SH-SY5Y (cell line): Measurements from ENCODE around the gene USP32.

ENCODE experiments used
- GATA2 ChIP-seq: IDR thresholded peaks from 2 replicates; pipeline ENCODE4 v1.6.1; 2011; ENCODE audit warnings: mild to moderate bottlenecking, low read depth, low read length
- GATA3 ChIP-seq: IDR thresholded peaks from 2 replicates; pipeline ENCODE4 v1.6.1; 2011; ENCODE audit warnings: low read depth, mild to moderate bottlenecking, low read length, moderate library complexity

The USP32 gene

GRCh38 chr17:60327134-60327900, 64.6 kb downstream of the USP32 start:
- 0 out of 2 replicates have a peak, but pooled peaks have one; percentile 9 for TF ChIP-seq GATA2
- no peak for TF ChIP-seq GATA3

DNA sequence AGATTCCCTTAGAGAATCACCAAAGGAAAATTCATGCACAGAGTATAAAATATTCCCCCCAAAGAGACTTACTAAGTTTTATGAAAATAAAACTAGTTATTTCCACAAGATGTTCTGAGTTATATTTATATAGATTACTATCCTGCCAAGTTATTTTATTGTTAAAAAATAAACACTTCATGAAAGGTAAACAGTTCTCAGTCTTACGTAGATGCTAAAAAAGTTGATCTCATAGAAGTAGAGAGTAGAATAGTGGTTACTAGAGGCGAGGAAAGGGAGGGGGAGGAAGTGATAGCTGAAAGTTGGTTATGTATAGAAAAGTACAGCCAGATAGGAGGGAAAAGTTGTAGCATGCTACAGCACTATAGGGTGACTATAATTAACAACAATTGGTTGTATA, 65.2 kb downstream of the USP32 start:
- TF ChIP-seq GATA3 (no peak), GATA2 (no peak)

GRCh38 chr17:60325730-60326524, 66.0 kb downstream of the USP32 start:
- TF ChIP-seq GATA2 (no peak), GATA3 (no peak)

- TF ChIP-seq GATA2 = no peak
- no peak for TF ChIP-seq GATA3
Measured at GRCh38 chr17:60323754-60324153, 68.2 kb downstream of the USP32 start.

DNA sequence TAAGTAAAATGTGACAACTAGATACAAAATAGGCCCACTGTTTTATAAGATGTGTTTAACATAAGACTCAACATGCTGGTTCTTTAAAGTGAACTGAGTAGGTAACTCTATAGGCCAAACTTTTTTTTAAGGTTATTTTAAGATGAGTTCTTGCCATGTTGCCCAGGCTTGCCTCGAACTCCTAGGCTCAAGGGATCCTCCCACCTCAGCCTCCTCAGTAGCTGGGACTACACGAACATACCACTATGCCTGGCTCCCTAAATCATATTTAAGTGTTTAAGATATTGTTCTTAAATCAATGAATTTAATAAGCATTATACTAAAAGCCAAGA, 69.9 kb downstream of the USP32 start:
- no peak for TF ChIP-seq GATA3
- TF ChIP-seq GATA2 = no peak

GRCh38 chr17:60321336-60322055, 70.4 kb downstream of the USP32 start:
- TF ChIP-seq GATA2 (no peak), GATA3 (no peak)

DNA sequence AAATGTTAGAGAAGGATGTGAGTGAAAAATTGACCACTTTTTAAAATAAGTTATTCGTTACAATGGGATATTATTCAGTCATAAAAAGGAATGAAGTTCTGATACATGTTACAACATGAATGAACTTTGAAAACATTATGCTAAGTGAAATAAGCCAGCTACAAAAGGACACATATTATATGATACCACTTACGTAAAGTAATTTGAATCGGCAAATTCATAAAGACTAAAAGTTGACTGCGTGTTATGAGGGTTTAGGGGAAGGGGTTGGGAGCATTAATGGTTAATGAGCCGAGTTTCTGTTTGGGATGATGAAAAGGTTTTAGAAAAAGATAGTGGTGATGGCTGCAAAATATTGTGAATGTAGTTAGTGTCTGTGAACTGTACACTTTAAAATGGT, 73.1 kb downstream of the USP32 start:
- TF ChIP-seq GATA3 (no peak), GATA2 (no peak)

- TF ChIP-seq GATA3 = no peak
- TF ChIP-seq GATA2 = no peak
Measured at GRCh38 chr17:60318326-60318725, 73.6 kb downstream of the USP32 start.

- TF ChIP-seq GATA2 (no peak), GATA3 (no peak)
Measured at GRCh38 chr17:60315650-60316049, 76.3 kb downstream of the USP32 start.

DNA sequence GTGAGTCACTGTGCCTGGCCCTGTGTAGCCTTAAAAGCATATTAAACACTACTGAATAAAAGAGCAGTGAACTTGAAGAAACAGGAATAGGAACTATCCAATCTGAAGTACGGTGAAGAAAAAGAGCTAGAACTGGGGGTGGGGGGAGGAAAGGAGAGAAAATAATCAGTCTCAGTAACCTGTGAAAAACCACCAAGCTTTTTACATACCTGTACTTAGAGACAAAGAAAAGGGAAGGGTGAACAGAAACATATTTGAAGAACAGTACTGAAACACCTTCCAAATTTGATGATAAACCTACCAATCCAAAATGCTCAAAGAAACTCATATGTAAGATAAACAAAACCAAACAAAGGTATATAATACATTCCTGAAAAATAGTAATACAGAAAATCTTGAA, 77.5 kb downstream of the USP32 start:
- TF ChIP-seq GATA2 (no peak), GATA3 (no peak)

DNA sequence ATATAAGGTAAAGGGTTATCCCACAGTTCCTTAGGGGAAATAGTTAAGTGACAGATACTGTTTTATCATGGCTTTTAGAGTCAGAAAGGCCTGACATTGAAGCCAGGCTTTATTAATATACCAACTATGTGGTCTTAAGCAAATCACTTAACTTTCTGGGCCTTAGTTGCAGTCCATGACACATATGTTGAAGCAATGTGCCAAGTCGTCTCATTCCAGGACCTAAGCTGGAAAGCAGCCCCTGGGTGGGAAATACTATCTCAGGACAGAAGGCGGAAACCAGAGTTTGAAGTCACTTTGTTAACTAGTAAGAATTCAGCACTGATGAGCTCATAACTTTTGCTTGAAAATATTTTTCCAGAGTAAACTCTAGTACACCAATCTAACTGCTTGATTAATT, 80.0 kb downstream of the USP32 start:
- no peak for TF ChIP-seq GATA3
- TF ChIP-seq GATA2 = no peak

GRCh38 chr17:60311186-60311585, 80.7 kb downstream of the USP32 start:
- TF ChIP-seq GATA2 (no peak), GATA3 (no peak)

DNA sequence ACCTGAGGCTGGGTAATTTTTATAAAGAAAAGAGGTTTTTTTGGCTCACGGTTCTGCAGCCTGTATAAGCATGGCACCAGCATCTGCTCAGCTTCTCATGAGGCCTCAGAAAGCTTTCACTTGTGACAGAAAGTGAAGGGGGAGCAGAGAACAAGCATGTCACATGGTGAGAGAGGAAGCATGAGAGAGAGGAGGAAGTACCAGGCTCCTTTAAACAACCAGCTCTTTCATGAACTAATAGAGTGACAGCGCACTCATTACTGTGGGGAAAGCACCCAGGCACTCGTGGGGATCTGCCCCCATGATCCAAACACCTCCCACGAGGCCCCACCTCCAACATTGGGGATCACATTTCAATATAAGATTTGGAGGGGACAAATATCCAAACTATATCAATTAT, 86.8 kb downstream of the USP32 start:
- TF ChIP-seq GATA2 (no peak), GATA3 (no peak)

- TF ChIP-seq GATA3 = no peak
- TF ChIP-seq GATA2 = no peak
Measured at GRCh38 chr17:60304502-60304901, 87.4 kb downstream of the USP32 start.
